ENCODE data around the gene B3GALT4. TPM values are rescaled to one million over a fixed set of nuclear protein-coding genes. Genes with fewer than 3 reads are reported as not detected.

Gene B3GALT4
- total RNA-seq, 1 donor = 3.3 TPM

DNA sequence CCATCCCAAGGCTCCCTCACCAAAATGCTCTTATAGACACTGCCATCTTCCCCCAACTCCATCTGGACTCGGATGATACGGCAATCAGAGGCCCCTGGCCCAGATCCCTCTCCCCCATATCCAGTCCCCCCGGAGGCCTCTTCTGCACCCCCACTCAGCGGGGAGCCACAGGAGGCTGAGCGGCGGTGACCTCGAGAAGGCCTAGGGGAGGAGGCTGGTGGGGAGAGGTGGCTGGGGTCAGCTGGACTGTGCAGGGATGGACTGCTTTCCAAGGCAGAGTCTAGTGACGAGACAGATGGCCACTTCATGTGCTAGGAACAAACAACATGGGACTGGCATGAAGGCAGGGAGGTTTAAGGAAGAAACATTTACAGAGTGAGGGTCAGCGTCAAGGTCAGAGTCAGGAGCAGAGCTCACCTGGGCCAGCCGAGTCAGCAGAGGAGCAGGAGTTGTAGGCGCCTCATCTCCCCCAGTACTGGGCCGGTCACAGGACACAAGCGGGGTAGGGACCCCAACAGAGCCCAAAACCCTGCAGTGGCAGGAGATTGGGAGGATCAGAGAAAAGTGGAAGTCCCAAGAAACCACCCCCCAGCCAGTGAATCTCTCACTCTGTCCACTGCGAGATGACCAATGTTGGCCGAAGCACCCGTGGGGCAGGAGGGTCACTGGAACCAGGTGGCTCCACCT lies 16.2 kb downstream of the B3GALT4 start:
- TF ChIP-seq CTCF (IDR thresholded peaks at IDR 0.05; ENCODE audit: insufficient read depth, low read length) = no peak
- no peak for DNase-seq (ENCODE audit: low read depth)
- no peak overlapping the region for H3K4me3 ChIP-seq (ENCODE audit: low read depth, low read length)

DNA sequence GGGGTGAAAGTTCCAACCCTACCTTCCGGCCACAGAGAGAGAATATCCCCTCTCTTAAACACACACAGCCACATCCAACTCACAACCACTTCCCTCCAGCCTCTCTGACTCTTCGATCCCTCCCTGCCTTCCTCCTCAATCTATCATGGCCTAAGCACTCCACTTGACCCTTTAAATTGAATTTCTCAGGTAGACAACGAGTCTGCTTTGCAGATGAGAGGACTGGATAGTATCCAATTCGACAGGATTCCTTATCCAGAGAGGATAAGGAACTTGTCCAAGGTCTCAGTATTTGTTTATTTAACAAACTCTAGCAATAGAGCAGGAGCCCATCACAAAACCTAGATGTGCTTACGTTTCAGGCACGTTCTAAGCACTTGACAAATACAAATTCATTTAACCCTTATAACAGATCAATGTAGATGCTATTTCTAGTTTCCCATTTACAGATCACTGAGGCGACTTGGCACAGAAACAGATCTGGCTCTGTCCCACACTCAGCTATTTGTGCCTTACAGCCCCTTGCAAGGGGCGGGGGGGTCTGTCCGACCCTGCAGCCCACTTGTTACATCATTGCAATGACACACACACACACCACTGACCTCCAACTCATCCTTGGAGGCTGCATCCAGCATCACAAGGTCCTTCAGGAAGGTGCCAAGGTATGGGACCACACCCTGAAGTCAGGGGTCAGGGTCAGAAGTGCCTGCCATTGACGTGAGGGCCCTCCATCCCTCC lies 17.3 kb downstream of the B3GALT4 start:
- no peak for DNase-seq (ENCODE audit: low read depth)
- H3K4me3 ChIP-seq (ENCODE audit: low read depth, low read length) = no peak overlapping the region
- TF ChIP-seq CTCF (IDR thresholded peaks at IDR 0.05; ENCODE audit: insufficient read depth, low read length) = no peak

- no peak for TF ChIP-seq CTCF (IDR thresholded peaks at IDR 0.05; ENCODE audit: insufficient read depth, low read length)
- no peak overlapping the region for H3K4me3 ChIP-seq (ENCODE audit: low read depth, low read length)
- DNase-seq (ENCODE audit: low read depth) = no peak
These were observed 18.9 kb downstream of the B3GALT4 start for GRCh38 chr6:33295621-33296369.

- no peak for DNase-seq (ENCODE audit: low read depth)
- peak overlapping the region; percentile 75 for H3K4me3 ChIP-seq (ENCODE audit: low read depth, low read length)
- no peak for TF ChIP-seq CTCF (IDR thresholded peaks at IDR 0.05; ENCODE audit: insufficient read depth, low read length)
These were observed 20.0 kb downstream of the B3GALT4 start for GRCh38 chr6:33296797-33297405.

- TF ChIP-seq CTCF (IDR thresholded peaks at IDR 0.05; ENCODE audit: insufficient read depth, low read length) = no peak
- H3K4me3 ChIP-seq (ENCODE audit: low read depth, low read length) = peak overlapping the region; percentile 75
- DNase-seq (ENCODE audit: low read depth) = no peak
These were observed 20.6 kb downstream of the B3GALT4 start for GRCh38 chr6:33297406-33297955.

Data from fibroblast of the aortic adventitia (primary cell).